DMS53 treated with DMSO at 0.1 percent for 48 hours (cell line): ENCODE data around the gene LRMDA.

Experiments used
- DNase-seq: peaks from one replicate; lab custom pipeline; 2025; ENCODE audit not compliant: unreplicated experiment; lab: John Stamatoyannopoulos, UW

The LRMDA gene

GRCh38 chr10:76268954-76269353 is 837.5 kb downstream of the LRMDA start:
- no peak for DNase-seq

DNA sequence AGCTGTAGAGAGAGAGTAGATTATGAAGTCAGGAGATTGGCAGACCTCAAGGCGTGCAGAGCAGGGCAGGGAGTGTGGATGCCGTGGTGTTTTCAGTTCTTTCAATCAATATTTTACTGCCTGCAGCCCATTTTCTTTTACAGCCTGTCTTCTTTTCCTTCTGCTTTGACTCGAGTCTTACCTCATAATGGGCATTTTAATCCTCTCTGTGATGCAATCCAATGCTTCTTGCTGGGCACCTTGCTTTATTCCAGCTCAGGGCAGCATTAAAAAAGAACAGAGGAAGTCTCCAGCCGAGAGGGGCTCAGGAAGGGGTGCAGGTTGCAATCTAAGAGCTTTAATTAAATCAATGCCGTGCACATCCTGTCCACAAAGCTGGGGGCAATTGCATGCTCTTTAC is 839.0 kb downstream of the LRMDA start:
- no peak for DNase-seq

DNA sequence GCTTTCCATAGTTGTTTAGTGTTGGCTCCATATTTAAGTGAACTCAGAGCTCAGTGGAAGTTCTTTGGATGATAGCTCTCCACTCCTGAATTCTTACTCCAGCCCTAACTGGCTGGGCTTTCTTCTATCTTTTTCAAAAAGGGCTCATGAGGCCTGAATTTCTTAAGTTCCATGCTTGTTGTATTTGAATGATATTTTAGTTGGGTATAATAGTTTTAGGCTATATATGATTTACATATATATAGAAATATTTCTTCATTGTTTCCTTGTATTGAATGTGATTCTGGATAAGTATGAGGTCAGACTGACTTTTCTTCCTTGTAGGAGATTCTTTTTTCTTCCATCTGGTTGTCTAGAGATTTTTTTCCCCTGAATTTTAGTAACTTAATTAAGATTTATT is 843.5 kb downstream of the LRMDA start:
- no peak for DNase-seq

DNA sequence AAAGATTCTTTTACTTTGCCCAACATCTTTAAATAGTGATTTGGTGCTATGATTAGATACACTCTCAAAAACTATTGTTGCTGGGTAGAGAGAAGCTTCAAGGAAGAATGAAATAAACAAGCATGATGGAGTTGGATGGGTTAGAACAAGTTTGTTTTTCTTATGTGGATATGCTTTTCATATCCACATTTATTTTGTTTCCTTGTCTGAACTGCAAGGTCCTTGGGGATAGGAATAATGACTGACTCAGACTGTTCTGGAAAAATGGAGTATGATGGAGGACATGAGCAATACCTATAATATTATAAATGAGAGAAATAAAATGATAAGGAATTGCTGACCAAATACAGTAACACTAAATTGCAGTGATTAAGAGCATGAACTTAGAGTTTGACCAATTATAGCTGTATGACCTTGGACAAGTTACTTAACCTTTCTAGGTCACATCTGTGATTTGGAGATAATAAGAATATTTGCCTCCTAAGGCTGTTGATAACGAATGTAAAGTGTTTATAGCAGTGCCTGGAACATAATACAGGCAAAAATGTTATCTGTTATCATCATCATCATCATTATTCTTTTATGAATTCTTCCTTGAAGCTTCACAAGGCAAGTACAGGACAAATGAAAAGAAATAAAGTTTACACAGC is 847.5 kb downstream of the LRMDA start:
- no peak for DNase-seq

DNA sequence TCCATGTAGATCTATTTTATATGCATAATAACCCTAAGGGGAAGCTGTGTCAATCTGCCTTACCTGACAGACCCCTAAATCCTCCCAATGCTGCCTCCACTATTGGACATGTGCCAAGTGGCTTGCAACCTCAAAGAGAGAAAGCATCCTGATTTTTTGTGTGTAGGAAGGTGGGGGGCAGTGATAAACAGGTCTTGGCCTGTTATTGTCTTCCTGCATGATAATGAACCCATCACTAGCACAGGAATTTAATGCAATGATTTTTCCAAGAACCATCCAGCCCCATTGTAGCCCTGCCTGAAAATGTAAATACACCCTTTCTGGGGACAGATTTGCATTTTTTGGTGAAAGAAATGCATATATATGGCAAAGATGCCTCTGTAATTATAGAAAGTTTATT is 850.2 kb downstream of the LRMDA start:
- DNase-seq = no peak

GRCh38 chr10:76282061-76283025 is 850.9 kb downstream of the LRMDA start:
- no peak for DNase-seq

DNA sequence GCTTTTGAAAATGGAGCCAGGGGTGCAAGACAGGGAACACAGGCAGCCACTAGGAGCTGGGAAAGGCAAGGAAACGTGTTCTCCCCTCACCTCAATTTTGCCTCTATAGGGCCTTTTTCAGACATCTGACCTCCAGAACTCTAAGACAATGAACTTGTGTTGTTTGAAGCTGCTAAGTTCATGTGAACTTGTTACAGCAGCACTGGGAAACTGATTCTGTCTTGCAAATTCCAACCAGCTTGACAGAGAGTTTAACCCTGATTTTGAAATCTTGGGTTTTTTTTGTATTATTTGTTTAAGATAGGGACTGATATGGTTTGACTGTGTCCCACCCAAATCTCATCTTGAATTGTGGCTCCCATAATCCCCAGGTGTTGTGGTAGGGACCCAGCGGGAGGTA is 852.9 kb downstream of the LRMDA start:
- DNase-seq = no peak

DNA sequence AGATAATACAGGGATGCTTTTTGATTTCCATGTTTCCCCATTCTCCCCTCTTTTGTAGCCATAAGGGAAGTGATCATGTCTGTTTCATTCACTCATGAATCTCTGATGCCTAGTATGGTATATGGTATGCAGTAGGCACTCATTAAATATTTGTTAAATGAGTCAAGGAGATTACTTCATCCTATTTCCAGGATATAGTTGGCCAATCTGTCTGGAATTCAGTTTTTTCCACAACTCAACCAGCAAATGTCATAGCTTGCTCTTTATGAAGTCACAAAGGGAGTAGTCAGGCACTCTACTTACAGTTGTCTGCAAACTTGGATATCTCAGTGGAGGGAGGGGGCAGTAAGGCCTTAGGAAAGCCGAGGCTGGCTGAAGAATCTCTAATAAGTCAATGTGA is 853.6 kb downstream of the LRMDA start:
- no peak for DNase-seq

DNA sequence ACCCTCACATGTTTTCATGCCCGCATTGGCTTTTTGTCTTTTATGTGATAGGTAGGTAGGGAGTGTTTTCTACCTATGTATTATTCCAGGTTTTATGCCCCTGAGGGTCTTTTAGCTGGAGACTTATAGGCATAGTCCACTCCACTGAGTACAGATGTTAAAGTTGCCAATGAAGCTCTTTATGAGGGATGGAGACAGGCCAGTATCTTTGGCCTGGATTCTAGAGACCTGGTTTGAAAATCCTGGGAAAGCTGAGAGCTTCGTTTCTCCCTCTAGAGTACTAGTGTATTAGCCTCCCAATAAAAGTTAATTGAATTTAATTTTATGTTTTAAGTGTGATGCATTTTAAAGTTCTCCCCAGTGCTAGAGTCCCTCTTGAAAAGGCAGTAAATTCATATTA is 854.1 kb downstream of the LRMDA start:
- no peak for DNase-seq

- DNase-seq = no peak
Measured at GRCh38 chr10:76286536-76286935, 855.1 kb downstream of the LRMDA start.

DNA sequence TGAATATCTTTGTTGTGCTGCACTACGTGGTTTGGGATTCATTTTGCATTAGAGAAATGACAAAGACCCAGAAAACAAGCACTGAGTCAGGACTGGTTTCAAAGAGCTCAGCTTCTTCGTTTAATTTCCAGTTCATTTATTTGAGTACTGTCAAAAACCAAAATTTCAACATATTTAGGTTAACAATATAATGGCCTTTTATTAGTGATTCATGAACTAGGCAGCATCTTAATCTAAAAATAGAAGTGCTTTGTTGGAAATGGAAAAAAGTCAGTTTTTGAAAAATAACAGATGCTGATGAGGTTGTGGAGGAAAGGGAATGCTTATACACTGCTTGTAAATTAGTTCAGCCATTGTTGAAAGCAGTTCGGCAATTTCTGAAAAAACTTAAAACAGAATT is 856.4 kb downstream of the LRMDA start:
- DNase-seq = no peak

- no peak for DNase-seq
Measured at GRCh38 chr10:76291175-76291574, 859.8 kb downstream of the LRMDA start.

DNA sequence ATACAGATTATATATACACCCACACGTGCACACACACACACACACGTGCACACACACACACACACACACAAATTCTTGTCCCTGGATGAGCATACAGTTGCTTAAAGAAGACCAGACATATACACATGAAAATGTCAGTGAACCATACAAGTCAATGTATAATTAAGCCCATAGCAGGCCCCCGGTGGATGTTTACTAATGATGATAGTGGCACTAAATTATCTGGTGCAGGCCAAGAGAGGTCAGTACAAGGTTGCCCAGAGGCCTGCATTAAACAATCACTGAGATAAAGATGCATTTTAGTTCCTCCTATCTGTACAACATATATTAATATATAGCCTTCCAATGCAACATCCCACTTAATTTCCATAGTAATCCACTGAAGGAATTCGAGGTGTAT is 860.5 kb downstream of the LRMDA start:
- DNase-seq = no peak

GRCh38 chr10:76296957-76297356 is 865.5 kb downstream of the LRMDA start:
- DNase-seq = no peak

GRCh38 chr10:76297358-76297757 is 865.9 kb downstream of the LRMDA start:
- no peak for DNase-seq

DNA sequence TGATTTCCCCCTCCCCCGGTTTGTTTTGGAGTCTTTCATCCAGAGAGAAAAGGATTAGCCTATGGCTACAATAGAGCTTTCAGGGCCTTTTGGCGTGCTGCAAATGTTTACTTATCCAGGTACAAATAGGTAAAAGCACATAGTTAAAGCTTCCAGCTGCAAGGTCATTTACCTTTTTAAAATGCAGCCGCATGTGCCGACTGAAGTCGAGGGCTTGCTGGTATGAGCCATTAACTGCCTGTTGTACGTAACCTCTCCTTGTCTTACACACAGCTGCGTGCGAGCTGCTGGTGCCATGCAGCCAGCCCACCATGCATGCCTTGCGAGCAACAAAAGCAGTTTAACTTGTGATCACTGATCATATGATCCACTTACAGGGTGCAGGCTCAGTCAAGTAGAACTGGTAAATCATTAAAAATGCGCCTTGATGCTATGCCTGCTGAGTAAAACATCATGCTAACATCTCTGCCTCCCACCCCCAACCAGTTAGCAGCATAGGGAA is 866.4 kb downstream of the LRMDA start:
- peak; percentile 90 for DNase-seq

- DNase-seq = no peak
Measured at GRCh38 chr10:76298329-76298728, 866.9 kb downstream of the LRMDA start.

GRCh38 chr10:76299501-76299900 is 868.1 kb downstream of the LRMDA start:
- no peak for DNase-seq

GRCh38 chr10:76301211-76301610 is 869.8 kb downstream of the LRMDA start:
- DNase-seq = no peak

DNA sequence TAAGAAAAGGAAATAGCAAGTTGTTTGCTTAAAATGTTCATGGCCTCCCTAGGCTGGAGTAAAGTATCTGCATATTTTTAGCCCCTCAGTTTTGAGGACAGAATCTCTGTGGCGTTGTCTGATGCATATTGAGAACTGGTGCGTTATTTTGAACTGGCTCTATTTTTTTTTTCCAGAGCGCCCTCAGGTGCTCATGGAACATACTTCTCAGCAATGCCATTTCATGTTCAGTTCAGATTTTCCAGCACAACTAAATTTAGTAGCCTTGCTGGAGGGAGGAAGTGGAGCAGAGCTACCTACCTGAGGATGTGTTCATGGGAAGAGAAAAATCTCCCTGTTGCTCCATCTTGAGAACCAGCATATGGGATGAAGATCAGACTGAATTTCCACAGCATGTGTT is 870.5 kb downstream of the LRMDA start:
- peak; percentile 64 for DNase-seq

- DNase-seq = no peak
Measured at GRCh38 chr10:76302481-76302880, 871.1 kb downstream of the LRMDA start.

- no peak for DNase-seq
Measured at GRCh38 chr10:76302961-76303630, 871.7 kb downstream of the LRMDA start.
